IMR-90 (cell line): ENCODE results near the gene PCIF1. TPM values are rescaled to one million over a fixed set of nuclear protein-coding genes. Genes with fewer than 3 reads are reported as not detected.

Experiments
- ATAC-seq: fragments of 200-7000 bp; cut with Tn5 transposase; 2 replicates; pipeline ENCODE4 v1.9.1; 2020; ENCODE audit warnings: low read depth, mild to moderate bottlenecking, moderate library complexity
- BruUV-seq: library from RNA; stranded (reverse); fragments of 400-500 nt; replicated peaks from 2 replicates; lab custom pipeline; 2021; lab: Mats Ljungman, UMichigan
- CTCF ChIA-PET: fragments of 300-600 bp; formaldehyde crosslinking; extraction: SDS; loops from one replicate; lab custom pipeline; 2021; ENCODE audit warnings: antibody characterized with exemption; lab: Yijun Ruan, JAX
- POLR2A ChIA-PET: fragments of 300-600 bp; sonication (Branson Sonifier 250); formaldehyde crosslinking; loops from one replicate; lab custom pipeline; 2022; ENCODE audit warnings: antibody characterized with exemption; ENCODE audit not compliant: unreplicated experiment; lab: Charles Lee
- DNase-seq: peaks from one replicate; pipeline ENCODE4 v3.0.0; 2013
- H2AFZ ChIP-seq: replicated peaks from 2 replicates; pipeline ENCODE3; 2013; ENCODE audit warnings: low read length, mild to moderate bottlenecking; ENCODE audit not compliant: poor library complexity
- H2AK5ac ChIP-seq: 2 replicates; pipeline ENCODE4 v1.6.1; 2013; ENCODE audit warnings: low read depth, low read length, inconsistent platforms
- H2AK9ac ChIP-seq: replicated peaks from 2 replicates; pipeline ENCODE3; 2013; ENCODE audit warnings: mild to moderate bottlenecking, low read depth, low read length, moderate library complexity; ENCODE audit not compliant: poor library complexity
- H2BK120ac ChIP-seq: 2 replicates; pipeline ENCODE4 v1.6.1; 2013; ENCODE audit warnings: low read depth, low read length, inconsistent platforms
- H2BK15ac ChIP-seq: 3 replicates; pipeline ENCODE4 v1.6.1; 2013; ENCODE audit warnings: low read depth, low read length, inconsistent platforms
- H2BK20ac ChIP-seq: 2 replicates; pipeline ENCODE4 v1.6.1; 2013; ENCODE audit warnings: low read depth, mild to moderate bottlenecking, inconsistent platforms, low read length, moderate library complexity
- H2BK5ac ChIP-seq: 2 replicates; pipeline ENCODE4 v1.6.1; 2013; ENCODE audit warnings: mild to moderate bottlenecking, low read depth, low read length, inconsistent platforms; ENCODE audit not compliant: poor library complexity, severe bottlenecking
- H3K14ac ChIP-seq: replicated peaks from 2 replicates; pipeline ENCODE4 v1.6.1; 2013; ENCODE audit warnings: low read depth, low read length, inconsistent platforms
- H3K18ac ChIP-seq: 2 replicates; pipeline ENCODE4 v1.6.1; 2013; ENCODE audit warnings: low read depth, low read length, control low read depth
- H3K23ac ChIP-seq: 2 replicates; pipeline ENCODE4 v1.6.1; 2013; ENCODE audit warnings: low read depth, low read length, inconsistent platforms
- H3K27ac ChIP-seq: 2 replicates; pipeline ENCODE4 v1.5.1; 2013; ENCODE audit warnings: mild to moderate bottlenecking, control low read depth, low read length; ENCODE audit not compliant: insufficient read depth
- H3K27me3 ChIP-seq: 2 replicates; pipeline ENCODE4 v1.6.1; 2013; ENCODE audit warnings: low read length; ENCODE audit not compliant: control insufficient read depth, insufficient read depth
- H3K36me3 ChIP-seq: 2 replicates; pipeline ENCODE4 v1.6.1; 2013; ENCODE audit warnings: low read length, mixed read lengths; ENCODE audit not compliant: control insufficient read depth, insufficient read depth
- H3K4ac ChIP-seq: 2 replicates; pipeline ENCODE4 v1.6.1; 2013; ENCODE audit warnings: low read depth, low read length, inconsistent platforms
- H3K4me1 ChIP-seq: 2 replicates; pipeline ENCODE4 v1.6.1; 2013; ENCODE audit warnings: low read length, mixed read lengths; ENCODE audit not compliant: control insufficient read depth, insufficient read depth
- H3K4me2 ChIP-seq: 2 replicates; pipeline ENCODE4 v1.6.1; 2013; ENCODE audit warnings: low read depth, mild to moderate bottlenecking, control low read depth, low read length, moderate library complexity
- H3K4me3 ChIP-seq: 2 replicates; pipeline ENCODE4 v1.5.1; 2013; ENCODE audit warnings: low read depth, mild to moderate bottlenecking, control low read depth, low read length, moderate library complexity; ENCODE audit not compliant: insufficient read depth
- H3K56ac ChIP-seq: 2 replicates; pipeline ENCODE4 v1.6.1; 2013; ENCODE audit warnings: low read length, inconsistent platforms; ENCODE audit not compliant: insufficient read depth; ENCODE audit errors: extremely low read depth
- H3K79me1 ChIP-seq, 2 experiments: 2 replicates each; pipeline ENCODE4 v1.6.1; 2013; ENCODE audit warnings: low read length in 2 of 2, inconsistent platforms in 1 of 2, low read depth in 1 of 2
- H3K9ac ChIP-seq: 2 replicates; pipeline ENCODE4 v1.6.1; 2013; ENCODE audit warnings: low read depth, low read length, control low read depth
- H3K9me1 ChIP-seq: 2 replicates; pipeline ENCODE4 v1.6.1; 2013; ENCODE audit warnings: low read length, inconsistent platforms; ENCODE audit not compliant: insufficient read depth
- H3K9me3 ChIP-seq: 2 replicates; pipeline ENCODE4 v1.6.1; 2013; ENCODE audit warnings: low read length; ENCODE audit not compliant: control insufficient read depth, insufficient read depth
- H4K20me1 ChIP-seq: 2 replicates; pipeline ENCODE4 v1.6.1; 2013; ENCODE audit warnings: low read length, inconsistent platforms; ENCODE audit not compliant: insufficient read depth
- H4K5ac ChIP-seq: 2 replicates; pipeline ENCODE4 v1.6.1; 2013; ENCODE audit warnings: mild to moderate bottlenecking, low read depth, low read length, control low read depth
- H4K8ac ChIP-seq, 2 experiments: 2 replicates each; pipeline ENCODE4 v1.6.1; 2013; ENCODE audit warnings: low read depth in 2 of 2, low read length in 2 of 2, control low read depth in 1 of 2, inconsistent platforms in 1 of 2
- H4K91ac ChIP-seq: 2 replicates; pipeline ENCODE4 v1.6.1; 2013; ENCODE audit warnings: low read depth, low read length, inconsistent platforms; ENCODE audit not compliant: insufficient read depth
- CEBPB ChIP-seq: IDR thresholded peaks from 2 replicates; pipeline ENCODE4 v1.6.1; 2012; ENCODE audit warnings: low read depth, low read length, improper control_type of control experiment
- MAFK ChIP-seq: IDR thresholded peaks from 2 replicates; pipeline ENCODE4 v1.6.1; 2012; ENCODE audit warnings: low read depth, low read length, improper control_type of control experiment
- RCOR1 ChIP-seq: IDR thresholded peaks from 2 replicates; pipeline ENCODE4 v1.6.1; 2012; ENCODE audit warnings: mild to moderate bottlenecking, low read length, improper control_type of control experiment; ENCODE audit not compliant: insufficient replicate concordance
- WGBS, 2 experiments: methylation state at CpG; one replicate each; pipeline versions ENCODE4 v1.1.5 to v1.1.7; 2013; ENCODE audit warnings: missing lambda C conversion rate in 2 of 2; ENCODE audit not compliant: insufficient read length in 1 of 2; ENCODE audit errors: extremely low coverage in 2 of 2; 5-methylcytosine and 5-hydroxymethylcytosine counted together
- dilution Hi-C: fragments of 300-500 bp; cut with HindIII; formaldehyde crosslinking; loops from one replicate; pipeline ENCODE4 v1.14.3; 2018; ENCODE audit warnings: low sequenced_read_pairs; ENCODE audit not compliant: unreplicated experiment
- in situ Hi-C: fragments of 300-500 bp; cut with MboI; formaldehyde crosslinking; loops from 3 replicates; pipeline ENCODE4 v1.14.3; 2019; ENCODE audit warnings: low sequenced_read_pairs, inconsistent platforms, mixed read lengths
- intact Hi-C: fragments of 100-400 bp; cut with micrococcal nuclease; formaldehyde crosslinking; loops from 2 replicates; pipeline ENCODE4 v1.10.0; 2022
- polyA plus RNA-seq, 3 experiments: library from polyadenylated mRNA; depleted of rRNA; stranded (reverse); fragments of >200 nt; gene quantifications; 2 replicates each; pipeline ENCODE4 v1.2.3, GENCODE V29; 2012; ENCODE audit warnings: low replicate concordance in 1 of 3
- total RNA-seq: library from RNA; depleted of rRNA; stranded (reverse); fragments of >200 nt; gene quantifications from 2 replicates; pipeline ENCODE4 v1.2.3, GENCODE V29; 2012

The PCIF1 gene
- total and polyA plus RNA-seq, 2 of the 4 experiments (the other 2 are of a cell fraction) = 5.4 to 18.3 TPM

GRCh38 chr20:45897692-45898091, 36.8 kb upstream of the PCIF1 start:
- no peak overlapping the region for H2BK120ac ChIP-seq
- CTCF ChIA-PET = no interaction called here
- no peak overlapping the region for H3K4me3 ChIP-seq
- H3K18ac ChIP-seq = no peak overlapping the region
- no peak overlapping the region for H2BK20ac ChIP-seq
- H3K9ac ChIP-seq = no peak overlapping the region
- no peak for TF ChIP-seq RCOR1
- TF ChIP-seq CEBPB = no peak
- no peak for TF ChIP-seq MAFK
- H4K5ac ChIP-seq = no peak overlapping the region
- no peak overlapping the region for H2AK9ac ChIP-seq
- no peak overlapping the region for H2AFZ ChIP-seq
- no peaks in the 10 kb centered on the region; the same call in 1 of the 2 replicates for H3K4me1 ChIP-seq
- no peak overlapping the region for H2BK15ac ChIP-seq
- H3K36me3 ChIP-seq = peaks cover 64% of the 10 kb centered on the region
- no peak overlapping the region for H3K4ac ChIP-seq
- POLR2A ChIA-PET = no interaction called here
- H3K4me2 ChIP-seq = no peak overlapping the region
- no peak overlapping the region for H3K56ac ChIP-seq
- dilution Hi-C loops = no loop called here
- H4K91ac ChIP-seq = no peak overlapping the region
- DNase-seq (no peak), ATAC-seq (no peak)
- H2AK5ac ChIP-seq = no peak overlapping the region
- intact Hi-C loops = no loop called here
- no peaks in the 10 kb centered on the region for H3K9me3 ChIP-seq
- no peak overlapping the region for H3K27ac ChIP-seq
- WGBS, 2 experiments = 98% methylated on average over 7 of the region's 7 CpGs; no CpG with 5 or more reads in 1 of the 2 experiments
- no peaks in the 10 kb centered on the region for H3K27me3 ChIP-seq
- H3K9me1 ChIP-seq = no peaks in the 10 kb centered on the region
- BruUV-seq = no TSS peak
- peaks cover 8 to 22% of the 10 kb centered on the region in 2 experiments for H3K79me1 ChIP-seq
- no peak overlapping the region for H2BK5ac ChIP-seq
- H3K23ac ChIP-seq = no peak overlapping the region
- no peak overlapping the region for H3K14ac ChIP-seq
- 0 out of 2 replicates have a peak, but pooled peaks cover 3% of the 10 kb centered on the region for H4K20me1 ChIP-seq
- in situ Hi-C loops = no loop called here
- H4K8ac ChIP-seq = no peak overlapping the region
